Endothelial cell of umbilical vein (primary cell): ENCODE results near the gene KIF26B. TPM values are rescaled to one million over a fixed set of nuclear protein-coding genes. Genes with fewer than 3 reads are reported as not detected.

Experiments used
- BruUV-seq: library from RNA; stranded (reverse); fragments of 400-500 nt; replicated peaks from 2 replicates; lab custom pipeline; 2021; lab: Mats Ljungman, UMichigan
- CTCF ChIA-PET: fragments of 300-600, 350-600 bp; sonication (Branson Sonifier 250); formaldehyde crosslinking; loops from one replicate; lab custom pipeline; 2021; ENCODE audit warnings: antibody characterized with exemption, inconsistent platforms; lab: Charles Lee
- POLR2A ChIA-PET: fragments of 300-600, 350-600 bp; sonication (Branson Sonifier 250); formaldehyde crosslinking; loops from one replicate; lab custom pipeline; 2021; ENCODE audit warnings: antibody characterized with exemption, inconsistent platforms; lab: Charles Lee
- DNase-seq: peaks from one replicate; pipeline ENCODE4 v3.0.0-alpha.2; 2011; ENCODE audit warnings: low read depth, low spot score
- FAIRE-seq: peaks from 2 replicates; lab custom pipeline; 2011; peaks lifted over from hg19 to GRCh38; lab: Jason Lieb, UNC
- H2AFZ ChIP-seq: 2 replicates; pipeline ENCODE4 v1.6.0; 2012; ENCODE audit warnings: low read depth, low read length, control low read depth, inconsistent platforms
- H3K27ac ChIP-seq: 2 replicates; pipeline ENCODE4 v1.5.1; 2011; ENCODE audit warnings: low read depth, mild to moderate bottlenecking, control low read depth, low read length, moderate library complexity; ENCODE audit not compliant: insufficient read depth
- H3K27me3 ChIP-seq, 2 experiments: 2 replicates each; pipeline versions ENCODE4 v1.6.0 to v1.6.1; 2011; ENCODE audit warnings: low read length in 2 of 2, mixed read lengths in 1 of 2; ENCODE audit not compliant: control insufficient read depth in 2 of 2, insufficient read depth in 2 of 2
- H3K36me3 ChIP-seq, 2 experiments: 2 replicates in 1 of 2; 3 replicates in 1 of 2; pipeline ENCODE4 v1.5.1; 2011; ENCODE audit warnings: low read length in 2 of 2, mild to moderate bottlenecking in 1 of 2, moderate library complexity in 1 of 2; ENCODE audit not compliant: control insufficient read depth in 2 of 2, insufficient read depth in 2 of 2; ENCODE audit errors: extremely low read depth in 1 of 2
- H3K4me1 ChIP-seq: 3 replicates; pipeline ENCODE4 v1.5.1; 2011; ENCODE audit warnings: mild to moderate bottlenecking, low read length; ENCODE audit not compliant: control insufficient read depth, insufficient read depth; ENCODE audit errors: extremely low read depth
- H3K4me2 ChIP-seq: 2 replicates; pipeline ENCODE4 v1.6.1; 2011; ENCODE audit warnings: low read length, control low read depth, mixed read lengths; ENCODE audit not compliant: insufficient read depth
- H3K4me3 ChIP-seq, 3 experiments: fragments of 200-600 bp in 1 of 3; sonication (generic), shearing (Covaris generic) in 1 of 3; replicated peaks in 1 of 3; 2 replicates each; pipeline ENCODE4 v1.5.1; 2011 to 2016; ENCODE audit warnings: control low read depth in 3 of 3, low read length in 3 of 3, mild to moderate bottlenecking in 2 of 3, inconsistent platforms in 1 of 3, low read depth in 1 of 3, moderate library complexity in 1 of 3; ENCODE audit not compliant: insufficient read depth in 1 of 3
- H3K79me2 ChIP-seq: 2 replicates; pipeline ENCODE4 v1.6.0; 2012; ENCODE audit warnings: low read length, inconsistent platforms; ENCODE audit not compliant: control insufficient read depth, insufficient read depth
- H3K9ac ChIP-seq: replicated peaks from 2 replicates; pipeline ENCODE3; 2011; ENCODE audit warnings: low read length, control low read depth; ENCODE audit not compliant: insufficient read depth; ENCODE audit errors: extremely low read depth
- H3K9me1 ChIP-seq: replicated peaks from 3 replicates; pipeline ENCODE4 v1.6.0; 2011; ENCODE audit warnings: mild to moderate bottlenecking, low read length; ENCODE audit not compliant: control insufficient read depth, insufficient read depth; ENCODE audit errors: extremely low read depth
- H3K9me3 ChIP-seq: replicated peaks from 2 replicates; pipeline ENCODE4 v1.5.1; 2012; ENCODE audit warnings: low read length, inconsistent platforms; ENCODE audit not compliant: control insufficient read depth, insufficient read depth
- H4K20me1 ChIP-seq: replicated peaks from 2 replicates; pipeline ENCODE3; 2011; ENCODE audit warnings: mild to moderate bottlenecking, low read length; ENCODE audit not compliant: control insufficient read depth, insufficient read depth; ENCODE audit errors: extremely low read depth
- EZH2 ChIP-seq: IDR thresholded peaks from 2 replicates; pipeline ENCODE4 v1.6.1; 2012; ENCODE audit warnings: borderline replicate concordance, low read depth, mild to moderate bottlenecking, moderate library complexity, low read length, inconsistent platforms; ENCODE audit not compliant: severe bottlenecking
- FOS ChIP-seq: IDR thresholded peaks from 2 replicates; pipeline ENCODE4 v1.6.1; 2011; ENCODE audit warnings: mild to moderate bottlenecking, low read length, moderate library complexity, borderline replicate concordance; ENCODE audit not compliant: insufficient read depth
- GATA2 ChIP-seq: IDR thresholded peaks from 2 replicates; pipeline ENCODE4 v1.7.0; 2011; ENCODE audit warnings: low read depth, mild to moderate bottlenecking, moderate library complexity, mixed read lengths, low read length; ENCODE audit not compliant: insufficient read length, insufficient read depth
- JUN ChIP-seq: IDR thresholded peaks from 2 replicates; pipeline ENCODE4 v1.6.1; 2011; ENCODE audit warnings: borderline replicate concordance, low read depth; ENCODE audit not compliant: insufficient read length, insufficient read depth
- MAX ChIP-seq: IDR thresholded peaks from 2 replicates; pipeline ENCODE4 v1.6.1; 2011; ENCODE audit not compliant: insufficient read depth, insufficient read length
- MYC ChIP-seq: IDR thresholded peaks from one replicate; pipeline ENCODE4 v1.6.1; 2011; ENCODE audit warnings: mild to moderate bottlenecking, low read depth, low read length
- POLR2A ChIP-seq: IDR thresholded peaks from 2 replicates; pipeline ENCODE4 v1.6.1; 2012; ENCODE audit warnings: low read depth, mild to moderate bottlenecking, control low read depth, low read length
- POLR2AphosphoS5 ChIP-seq: IDR thresholded peaks from 2 replicates; pipeline ENCODE4 v1.6.1; 2012; ENCODE audit warnings: low read depth, mild to moderate bottlenecking, control low read depth, low read length, moderate library complexity; ENCODE audit not compliant: insufficient read depth
- dilution Hi-C: fragments of 300-500 bp; cut with MboI; formaldehyde crosslinking; loops from one replicate; pipeline ENCODE4 v1.15.0; 2019; ENCODE audit warnings: low sequenced_read_pairs; ENCODE audit not compliant: extremely low pct_ligation_motif_present
- intact Hi-C: fragments of 100-400 bp; cut with micrococcal nuclease; formaldehyde crosslinking; loops from one replicate; pipeline ENCODE4 v1.10.0; 2022
- polyA plus RNA-seq, 4 experiments: library from polyadenylated mRNA; depleted of rRNA in 3 of 4; stranded (reverse) in 3 of 4; unstranded in 1 of 4; fragments of >200 nt; gene quantifications; 2 replicates each; pipeline versions ENCODE4 v1.2.1 to v1.2.3, GENCODE V29; 2011 to 2012; ENCODE audit warnings: missing spikeins in 1 of 4
- total RNA-seq: library from RNA; stranded (reverse); gene quantifications from 2 replicates; pipeline ENCODE4 v1.2.3, GENCODE V29; 2021
- TF ChIP-seq, protein P1 (sequence below), 2 donors: IDR thresholded peaks; 1 replicate in 1 of 2; 2 replicates in 1 of 2; pipeline ENCODE4 v1.5.1; 2011; ENCODE audit warnings: low read length in 2 of 2, mild to moderate bottlenecking in 2 of 2, moderate library complexity in 2 of 2, control low read depth in 1 of 2, inconsistent platforms in 1 of 2, low read depth in 1 of 2; ENCODE audit not compliant: insufficient read depth in 1 of 2; ENCODE audit errors: extremely low read depth in 1 of 2

Gene KIF26B
- total and polyA plus RNA-seq, 2 donors (not counting 3 experiments of a cell fraction or from before 2014, with no cell fraction given) = 0.04 to 0.49 TPM

DNA sequence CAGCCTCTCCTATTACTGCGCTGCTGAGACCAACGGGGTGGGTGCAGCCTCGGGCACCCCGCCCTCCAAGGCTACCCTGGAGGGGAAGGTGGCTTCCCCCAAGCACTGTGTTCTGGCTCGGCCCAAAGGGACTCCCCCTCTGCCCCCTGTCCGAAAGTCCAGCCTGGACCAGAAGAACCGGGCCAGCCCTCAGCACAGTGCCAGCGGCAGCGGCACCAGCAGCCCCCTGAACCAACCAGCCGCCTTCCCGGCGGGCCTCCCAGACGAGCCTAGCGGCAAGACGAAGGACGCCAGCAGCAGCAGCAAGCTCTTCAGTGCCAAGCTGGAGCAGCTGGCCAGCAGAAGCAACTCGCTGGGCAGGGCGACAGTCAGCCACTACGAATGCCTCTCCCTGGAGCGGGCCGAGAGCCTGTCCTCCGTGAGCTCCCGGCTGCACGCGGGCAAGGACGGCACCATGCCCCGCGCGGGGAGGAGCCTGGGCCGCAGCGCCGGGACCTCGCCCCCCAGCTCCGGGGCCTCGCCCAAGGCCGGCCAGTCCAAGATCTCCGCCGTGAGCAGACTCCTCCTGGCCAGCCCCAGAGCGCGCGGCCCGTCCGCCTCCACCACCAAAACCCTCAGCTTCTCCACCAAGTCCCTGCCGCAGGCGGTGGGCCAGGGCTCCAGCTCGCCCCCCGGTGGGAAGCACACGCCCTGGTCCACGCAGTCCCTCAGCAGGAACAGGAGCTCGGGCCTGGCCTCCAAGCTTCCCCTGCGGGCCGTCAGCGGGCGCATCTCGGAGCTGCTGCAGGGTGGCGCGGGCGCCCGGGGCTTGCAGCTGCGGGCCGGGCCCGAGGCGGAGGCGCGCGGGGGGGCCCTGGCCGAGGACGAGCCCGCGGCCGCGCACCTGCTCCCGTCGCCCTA, 533.1 kb downstream of the KIF26B start:
- Histone ChIP-seq H3K4me1 (no peaks in the 10 kb centered on the region), H3K9me1 (no peaks in the 10 kb centered on the region), H3K9me3 (no peaks in the 10 kb centered on the region), H3K36me3 (no peaks in the 10 kb centered on the region), H3K79me2 (no peaks in the 10 kb centered on the region), H3K4me2 (no peak overlapping the region), H4K20me1 (no peaks in the 10 kb centered on the region), H3K4me3 (no peak overlapping the region), H3K9ac (no peak overlapping the region), H3K27ac (no peak overlapping the region), H2AFZ (no peak overlapping the region), H3K27me3 (no peaks in the 10 kb centered on the region)
- ChIA-PET POLR2A (no interaction called here), CTCF (no interaction called here)
- intact Hi-C loops (no loop called here), dilution Hi-C loops (no loop called here)
- BruUV-seq = no TSS peak
- TF ChIP-seq JUN (no peak), MYC (no peak), EZH2 (no peak), MAX (no peak), FOS (no peak), POLR2AphosphoS5 (no peak), POLR2A (no peak), GATA2 (no peak)
- TF ChIP-seq, protein P1, sequence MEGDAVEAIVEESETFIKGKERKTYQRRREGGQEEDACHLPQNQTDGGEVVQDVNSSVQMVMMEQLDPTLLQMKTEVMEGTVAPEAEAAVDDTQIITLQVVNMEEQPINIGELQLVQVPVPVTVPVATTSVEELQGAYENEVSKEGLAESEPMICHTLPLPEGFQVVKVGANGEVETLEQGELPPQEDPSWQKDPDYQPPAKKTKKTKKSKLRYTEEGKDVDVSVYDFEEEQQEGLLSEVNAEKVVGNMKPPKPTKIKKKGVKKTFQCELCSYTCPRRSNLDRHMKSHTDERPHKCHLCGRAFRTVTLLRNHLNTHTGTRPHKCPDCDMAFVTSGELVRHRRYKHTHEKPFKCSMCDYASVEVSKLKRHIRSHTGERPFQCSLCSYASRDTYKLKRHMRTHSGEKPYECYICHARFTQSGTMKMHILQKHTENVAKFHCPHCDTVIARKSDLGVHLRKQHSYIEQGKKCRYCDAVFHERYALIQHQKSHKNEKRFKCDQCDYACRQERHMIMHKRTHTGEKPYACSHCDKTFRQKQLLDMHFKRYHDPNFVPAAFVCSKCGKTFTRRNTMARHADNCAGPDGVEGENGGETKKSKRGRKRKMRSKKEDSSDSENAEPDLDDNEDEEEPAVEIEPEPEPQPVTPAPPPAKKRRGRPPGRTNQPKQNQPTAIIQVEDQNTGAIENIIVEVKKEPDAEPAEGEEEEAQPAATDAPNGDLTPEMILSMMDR (IDR thresholded peaks at IDR 0.05; ENCODE audit: extremely low read depth in 1 of 2, insufficient read depth in 1 of 2, low read depth in 1 of 2, low read length in 2 of 2) = no peak
- DNase-seq = no peak
- FAIRE-seq = no peak
